SH-SY5Y (cell line): ENCODE results near the gene SLC35F1.

Experiments used
- GATA2 ChIP-seq: IDR thresholded peaks from 2 replicates; pipeline ENCODE4 v1.6.1; 2011; ENCODE audit warnings: mild to moderate bottlenecking, low read depth, low read length
- GATA3 ChIP-seq: IDR thresholded peaks from 2 replicates; pipeline ENCODE4 v1.6.1; 2011; ENCODE audit warnings: low read depth, mild to moderate bottlenecking, low read length, moderate library complexity

DNA sequence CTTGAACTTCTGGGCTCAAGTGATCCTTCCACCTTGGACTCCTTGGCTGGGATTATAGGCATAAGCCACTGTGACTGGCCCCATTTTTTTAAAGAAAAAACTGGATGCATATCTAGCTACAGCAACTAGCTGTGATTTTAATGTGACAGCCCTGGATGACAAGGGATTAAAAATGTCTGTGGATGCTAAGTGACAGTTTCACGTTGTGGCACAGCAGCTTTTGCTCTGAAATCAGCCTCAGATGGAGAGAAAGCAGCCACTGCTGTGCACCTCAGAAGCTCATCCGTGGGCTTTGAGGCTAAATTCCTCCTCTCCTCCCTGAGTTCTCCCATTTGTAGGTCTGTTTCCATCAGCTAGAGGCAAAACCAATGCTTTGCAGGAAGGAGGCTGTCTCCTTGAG, 195.3 kb downstream of the SLC35F1 start:
- no peak for TF ChIP-seq GATA3
- TF ChIP-seq GATA2: no peak
